GM23338 (cell line): ENCODE data around the gene KCNMA1. TPM values are rescaled to one million over a fixed set of nuclear protein-coding genes. Genes with fewer than 3 reads are reported as not detected.

ENCODE experiments used
- ATAC-seq: fragments of 200-7000 bp; cut with Tn5 transposase; 3 replicates; pipeline ENCODE4 v1.9.1; 2020
- DNase-seq: peaks from one replicate; pipeline ENCODE4 v3.0.0-alpha.2; 2015; ENCODE audit warnings: low spot score
- H2AFZ ChIP-seq: fragments of 200-600 bp; sonication (generic); 2 replicates; pipeline ENCODE4 v1.8.0; 2016; ENCODE audit warnings: antibody characterized with exemption, mild to moderate bottlenecking, moderate library complexity
- H3F3A ChIP-seq: fragments of 200-600 bp; sonication (generic); replicated peaks from 2 replicates; pipeline ENCODE4 v1.8.0; 2017; ENCODE audit warnings: antibody characterized with exemption, mixed run types, low read depth
- H3K27ac ChIP-seq: fragments of 200-600 bp; sonication (generic); 2 replicates; pipeline ENCODE4 v1.6.1; 2016; ENCODE audit warnings: low read depth
- H3K27me3 ChIP-seq: fragments of 200-600 bp; sonication (generic); 2 replicates; pipeline ENCODE4 v1.8.0; 2016; ENCODE audit warnings: mild to moderate bottlenecking, mixed run types, moderate library complexity; ENCODE audit not compliant: insufficient read depth
- H3K36me3 ChIP-seq: fragments of 200-600 bp; sonication (generic); 2 replicates; pipeline ENCODE4 v1.8.0; 2016; ENCODE audit warnings: mild to moderate bottlenecking; ENCODE audit not compliant: insufficient read depth
- H3K4me1 ChIP-seq: fragments of 200-600 bp; sonication (generic); 2 replicates; pipeline ENCODE4 v1.8.0; 2016; ENCODE audit warnings: mild to moderate bottlenecking, moderate library complexity; ENCODE audit not compliant: insufficient read depth
- H3K4me2 ChIP-seq: fragments of 200-600 bp; sonication (generic); 2 replicates; pipeline ENCODE4 v1.7.1; 2017; ENCODE audit warnings: mixed run types
- H3K4me3 ChIP-seq: fragments of 200-600 bp; sonication (generic); 2 replicates; pipeline ENCODE4 v1.6.1; 2016; ENCODE audit warnings: mixed run types
- H3K79me2 ChIP-seq: fragments of 200-600 bp; sonication (generic); replicated peaks from 2 replicates; pipeline ENCODE4 v1.8.0; 2017; ENCODE audit warnings: mild to moderate bottlenecking; ENCODE audit not compliant: insufficient read depth
- H3K9me2 ChIP-seq: fragments of 200-600 bp; sonication (generic); 2 replicates; pipeline ENCODE4 v1.8.0; 2017; ENCODE audit not compliant: insufficient read depth
- H4K20me1 ChIP-seq: fragments of 200-600 bp; sonication (generic); replicated peaks from 2 replicates; pipeline ENCODE4 v1.8.0; 2017; ENCODE audit warnings: mild to moderate bottlenecking; ENCODE audit not compliant: insufficient read depth
- H3K27ac Mint-ChIP-seq: 2 replicates; pipeline ENCODE4 v1.8.0; 2020; ENCODE audit warnings: inconsistent platforms, mild to moderate bottlenecking, moderate library complexity, mixed read lengths
- H3K27me3 Mint-ChIP-seq: 3 replicates; pipeline ENCODE4 v1.8.0; 2022; ENCODE audit warnings: low read depth, mild to moderate bottlenecking, moderate library complexity, mixed read lengths, inconsistent platforms; ENCODE audit not compliant: insufficient read depth, poor library complexity
- H3K36me3 Mint-ChIP-seq: 3 replicates; pipeline ENCODE4 v1.8.0; 2021; ENCODE audit warnings: low read depth, mild to moderate bottlenecking, inconsistent platforms, moderate library complexity, mixed read lengths
- H3K4me1 Mint-ChIP-seq: 3 replicates; pipeline ENCODE4 v1.8.0; 2020; ENCODE audit warnings: mild to moderate bottlenecking, inconsistent platforms, mixed read lengths
- H3K4me3 Mint-ChIP-seq: 3 replicates; pipeline ENCODE4 v1.8.0; 2021; ENCODE audit warnings: moderate library complexity, mild to moderate bottlenecking, inconsistent platforms, mixed read lengths
- H3K9me3 Mint-ChIP-seq: 3 replicates; pipeline ENCODE4 v1.8.0; 2020; ENCODE audit warnings: moderate library complexity, mild to moderate bottlenecking, inconsistent platforms, mixed read lengths
- CREB1 ChIP-seq: fragments of 250-450 bp; sonication (Bioruptor Pico); IDR thresholded peaks from 2 replicates; pipeline ENCODE4 v1.5.0; 2020; ENCODE audit warnings: low read depth, mild to moderate bottlenecking, moderate library complexity
- EZH2 ChIP-seq: fragments of 200-600 bp; sonication (generic); IDR thresholded peaks from one replicate; pipeline ENCODE4 v1.8.0; 2017; ENCODE audit warnings: antibody characterized with exemption, mild to moderate bottlenecking, low read depth; ENCODE audit not compliant: unreplicated experiment
- EZH2phosphoT487 ChIP-seq: fragments of 200-600 bp; sonication (generic); IDR thresholded peaks from one replicate; pipeline ENCODE4 v1.8.1; 2018; ENCODE audit warnings: antibody characterized with exemption; ENCODE audit not compliant: unreplicated experiment
- JUNB ChIP-seq: IDR thresholded peaks from one replicate; pipeline ENCODE4 v1.6.1; 2016; ENCODE audit warnings: antibody characterized with exemption; ENCODE audit not compliant: unreplicated experiment
- NANOG ChIP-seq: IDR thresholded peaks from 2 replicates; pipeline ENCODE4 v1.6.1; 2016; ENCODE audit warnings: antibody characterized with exemption, borderline replicate concordance
- POLR2AphosphoS5 ChIP-seq: IDR thresholded peaks from 2 replicates; pipeline ENCODE4 v1.6.1; 2016; ENCODE audit warnings: antibody characterized with exemption, low read depth
- STAT1 ChIP-seq: IDR thresholded peaks from one replicate; pipeline ENCODE4 v1.6.1; 2016; ENCODE audit warnings: antibody characterized with exemption; ENCODE audit not compliant: unreplicated experiment
- ZNF114 ChIP-seq: fragments of 250-450 bp; sonication (Bioruptor Pico); IDR thresholded peaks from 2 replicates; pipeline ENCODE4 v1.5.0; 2020; ENCODE audit warnings: mild to moderate bottlenecking, moderate library complexity
- ZNF331 ChIP-seq: fragments of 250-450 bp; sonication (Bioruptor Pico); IDR thresholded peaks from 2 replicates; pipeline ENCODE4 v1.5.0; 2020; ENCODE audit warnings: low read depth, mild to moderate bottlenecking, moderate library complexity
- polyA plus RNA-seq: library from polyadenylated mRNA; unstranded; fragments of >200 nt; fragmentation: Nextera tagmentation; extraction: Ambion mirVana; gene quantifications from 2 replicates; pipeline ENCODE4 v1.2.1, GENCODE V29; 2016
- total RNA-seq: library from RNA; depleted of rRNA; stranded (reverse); fragments of >200 nt; shearing (Covaris generic); gene quantifications from 2 replicates; pipeline ENCODE4 v1.2.3, GENCODE V29; 2014
- TF ChIP-seq, protein P1 (sequence below): IDR thresholded peaks from one replicate; pipeline ENCODE4 v1.6.1; 2018; ENCODE audit warnings: antibody characterized with exemption; ENCODE audit not compliant: unreplicated experiment
- TF ChIP-seq, protein P2 (sequence below), 2 experiments: fragments of 200-600 bp in 1 of 2; sonication (generic) in 1 of 2; conservative IDR thresholded peaks; 2 replicates each; pipeline versions ENCODE4 v1.5.1 to v1.6.1; 2016 to 2017; ENCODE audit warnings: antibody characterized with exemption in 2 of 2, low read depth in 2 of 2, mild to moderate bottlenecking in 2 of 2, moderate library complexity in 1 of 2
- TF ChIP-seq, protein P3 (sequence below): fragments of 250-450 bp; sonication (Bioruptor Pico); IDR thresholded peaks from 2 replicates; pipeline ENCODE4 v1.5.0; 2020; ENCODE audit warnings: mild to moderate bottlenecking, moderate library complexity
- TF ChIP-seq, protein P4 (sequence below): IDR thresholded peaks from 2 replicates; pipeline ENCODE4 v1.6.1; 2016; ENCODE audit warnings: antibody characterized with exemption

The KCNMA1 gene
- total and polyA plus RNA-seq, 2 experiments from 2014 or later = 8.2 to 9.0 TPM

DNA sequence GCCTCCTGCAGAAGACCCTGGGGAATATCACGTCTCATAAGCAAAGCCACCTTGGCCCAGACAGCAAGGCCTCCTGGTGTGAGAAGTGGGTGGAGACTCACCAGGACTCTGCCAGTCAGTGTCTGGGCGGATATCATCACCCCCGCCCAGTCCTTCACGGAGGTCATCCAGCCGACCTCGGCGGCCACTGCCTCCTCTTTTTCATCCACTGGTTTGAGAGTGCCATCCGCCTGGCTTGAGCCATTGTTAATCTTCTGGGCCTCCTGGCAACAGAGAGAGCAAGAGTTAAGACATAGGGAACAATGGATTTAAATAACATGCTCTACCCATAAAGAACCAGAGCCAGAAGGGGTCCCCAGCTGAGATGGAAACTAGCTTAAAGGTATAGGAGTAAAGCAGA lies 233.8 kb downstream of the KCNMA1 start:
- Histone ChIP-seq H3K36me3 (no peaks in the 10 kb centered on the region), H3F3A (no peaks in the 10 kb centered on the region), H3K4me2 (no peak overlapping the region), H3K27ac (no peak overlapping the region), H3K27me3 (no peaks in the 10 kb centered on the region), H2AFZ (no peak overlapping the region), H3K4me1 (no peaks in the 10 kb centered on the region), H3K4me3 (no peak overlapping the region), H3K9me2 (no peaks in the 10 kb centered on the region), H3K79me2 (no peaks in the 10 kb centered on the region), H4K20me1 (no peaks in the 10 kb centered on the region)
- DNase-seq = no peak
- H3K9me3 Mint-ChIP-seq = no peaks in the 10 kb centered on the region; the same call in 2 of the 3 replicates
- no peak for ATAC-seq
- TF ChIP-seq JUNB (no peak), POLR2AphosphoS5 (no peak), ZNF331 (CRISPR knock-in tag) (no peak), EZH2phosphoT487 (no peak), ZNF114 (CRISPR knock-in tag) (no peak), STAT1 (no peak), CREB1 (CRISPR knock-in tag) (no peak), EZH2 (no peak), NANOG (no peak)
- TF ChIP-seq, protein P1, sequence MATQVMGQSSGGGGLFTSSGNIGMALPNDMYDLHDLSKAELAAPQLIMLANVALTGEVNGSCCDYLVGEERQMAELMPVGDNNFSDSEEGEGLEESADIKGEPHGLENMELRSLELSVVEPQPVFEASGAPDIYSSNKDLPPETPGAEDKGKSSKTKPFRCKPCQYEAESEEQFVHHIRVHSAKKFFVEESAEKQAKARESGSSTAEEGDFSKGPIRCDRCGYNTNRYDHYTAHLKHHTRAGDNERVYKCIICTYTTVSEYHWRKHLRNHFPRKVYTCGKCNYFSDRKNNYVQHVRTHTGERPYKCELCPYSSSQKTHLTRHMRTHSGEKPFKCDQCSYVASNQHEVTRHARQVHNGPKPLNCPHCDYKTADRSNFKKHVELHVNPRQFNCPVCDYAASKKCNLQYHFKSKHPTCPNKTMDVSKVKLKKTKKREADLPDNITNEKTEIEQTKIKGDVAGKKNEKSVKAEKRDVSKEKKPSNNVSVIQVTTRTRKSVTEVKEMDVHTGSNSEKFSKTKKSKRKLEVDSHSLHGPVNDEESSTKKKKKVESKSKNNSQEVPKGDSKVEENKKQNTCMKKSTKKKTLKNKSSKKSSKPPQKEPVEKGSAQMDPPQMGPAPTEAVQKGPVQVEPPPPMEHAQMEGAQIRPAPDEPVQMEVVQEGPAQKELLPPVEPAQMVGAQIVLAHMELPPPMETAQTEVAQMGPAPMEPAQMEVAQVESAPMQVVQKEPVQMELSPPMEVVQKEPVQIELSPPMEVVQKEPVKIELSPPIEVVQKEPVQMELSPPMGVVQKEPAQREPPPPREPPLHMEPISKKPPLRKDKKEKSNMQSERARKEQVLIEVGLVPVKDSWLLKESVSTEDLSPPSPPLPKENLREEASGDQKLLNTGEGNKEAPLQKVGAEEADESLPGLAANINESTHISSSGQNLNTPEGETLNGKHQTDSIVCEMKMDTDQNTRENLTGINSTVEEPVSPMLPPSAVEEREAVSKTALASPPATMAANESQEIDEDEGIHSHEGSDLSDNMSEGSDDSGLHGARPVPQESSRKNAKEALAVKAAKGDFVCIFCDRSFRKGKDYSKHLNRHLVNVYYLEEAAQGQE = no peak
- TF ChIP-seq, protein P2, sequence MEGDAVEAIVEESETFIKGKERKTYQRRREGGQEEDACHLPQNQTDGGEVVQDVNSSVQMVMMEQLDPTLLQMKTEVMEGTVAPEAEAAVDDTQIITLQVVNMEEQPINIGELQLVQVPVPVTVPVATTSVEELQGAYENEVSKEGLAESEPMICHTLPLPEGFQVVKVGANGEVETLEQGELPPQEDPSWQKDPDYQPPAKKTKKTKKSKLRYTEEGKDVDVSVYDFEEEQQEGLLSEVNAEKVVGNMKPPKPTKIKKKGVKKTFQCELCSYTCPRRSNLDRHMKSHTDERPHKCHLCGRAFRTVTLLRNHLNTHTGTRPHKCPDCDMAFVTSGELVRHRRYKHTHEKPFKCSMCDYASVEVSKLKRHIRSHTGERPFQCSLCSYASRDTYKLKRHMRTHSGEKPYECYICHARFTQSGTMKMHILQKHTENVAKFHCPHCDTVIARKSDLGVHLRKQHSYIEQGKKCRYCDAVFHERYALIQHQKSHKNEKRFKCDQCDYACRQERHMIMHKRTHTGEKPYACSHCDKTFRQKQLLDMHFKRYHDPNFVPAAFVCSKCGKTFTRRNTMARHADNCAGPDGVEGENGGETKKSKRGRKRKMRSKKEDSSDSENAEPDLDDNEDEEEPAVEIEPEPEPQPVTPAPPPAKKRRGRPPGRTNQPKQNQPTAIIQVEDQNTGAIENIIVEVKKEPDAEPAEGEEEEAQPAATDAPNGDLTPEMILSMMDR (conservative IDR thresholded peaks at IDR 0.05; ENCODE audit: low read depth in 2 of 2) = no peak
- TF ChIP-seq, protein P3, sequence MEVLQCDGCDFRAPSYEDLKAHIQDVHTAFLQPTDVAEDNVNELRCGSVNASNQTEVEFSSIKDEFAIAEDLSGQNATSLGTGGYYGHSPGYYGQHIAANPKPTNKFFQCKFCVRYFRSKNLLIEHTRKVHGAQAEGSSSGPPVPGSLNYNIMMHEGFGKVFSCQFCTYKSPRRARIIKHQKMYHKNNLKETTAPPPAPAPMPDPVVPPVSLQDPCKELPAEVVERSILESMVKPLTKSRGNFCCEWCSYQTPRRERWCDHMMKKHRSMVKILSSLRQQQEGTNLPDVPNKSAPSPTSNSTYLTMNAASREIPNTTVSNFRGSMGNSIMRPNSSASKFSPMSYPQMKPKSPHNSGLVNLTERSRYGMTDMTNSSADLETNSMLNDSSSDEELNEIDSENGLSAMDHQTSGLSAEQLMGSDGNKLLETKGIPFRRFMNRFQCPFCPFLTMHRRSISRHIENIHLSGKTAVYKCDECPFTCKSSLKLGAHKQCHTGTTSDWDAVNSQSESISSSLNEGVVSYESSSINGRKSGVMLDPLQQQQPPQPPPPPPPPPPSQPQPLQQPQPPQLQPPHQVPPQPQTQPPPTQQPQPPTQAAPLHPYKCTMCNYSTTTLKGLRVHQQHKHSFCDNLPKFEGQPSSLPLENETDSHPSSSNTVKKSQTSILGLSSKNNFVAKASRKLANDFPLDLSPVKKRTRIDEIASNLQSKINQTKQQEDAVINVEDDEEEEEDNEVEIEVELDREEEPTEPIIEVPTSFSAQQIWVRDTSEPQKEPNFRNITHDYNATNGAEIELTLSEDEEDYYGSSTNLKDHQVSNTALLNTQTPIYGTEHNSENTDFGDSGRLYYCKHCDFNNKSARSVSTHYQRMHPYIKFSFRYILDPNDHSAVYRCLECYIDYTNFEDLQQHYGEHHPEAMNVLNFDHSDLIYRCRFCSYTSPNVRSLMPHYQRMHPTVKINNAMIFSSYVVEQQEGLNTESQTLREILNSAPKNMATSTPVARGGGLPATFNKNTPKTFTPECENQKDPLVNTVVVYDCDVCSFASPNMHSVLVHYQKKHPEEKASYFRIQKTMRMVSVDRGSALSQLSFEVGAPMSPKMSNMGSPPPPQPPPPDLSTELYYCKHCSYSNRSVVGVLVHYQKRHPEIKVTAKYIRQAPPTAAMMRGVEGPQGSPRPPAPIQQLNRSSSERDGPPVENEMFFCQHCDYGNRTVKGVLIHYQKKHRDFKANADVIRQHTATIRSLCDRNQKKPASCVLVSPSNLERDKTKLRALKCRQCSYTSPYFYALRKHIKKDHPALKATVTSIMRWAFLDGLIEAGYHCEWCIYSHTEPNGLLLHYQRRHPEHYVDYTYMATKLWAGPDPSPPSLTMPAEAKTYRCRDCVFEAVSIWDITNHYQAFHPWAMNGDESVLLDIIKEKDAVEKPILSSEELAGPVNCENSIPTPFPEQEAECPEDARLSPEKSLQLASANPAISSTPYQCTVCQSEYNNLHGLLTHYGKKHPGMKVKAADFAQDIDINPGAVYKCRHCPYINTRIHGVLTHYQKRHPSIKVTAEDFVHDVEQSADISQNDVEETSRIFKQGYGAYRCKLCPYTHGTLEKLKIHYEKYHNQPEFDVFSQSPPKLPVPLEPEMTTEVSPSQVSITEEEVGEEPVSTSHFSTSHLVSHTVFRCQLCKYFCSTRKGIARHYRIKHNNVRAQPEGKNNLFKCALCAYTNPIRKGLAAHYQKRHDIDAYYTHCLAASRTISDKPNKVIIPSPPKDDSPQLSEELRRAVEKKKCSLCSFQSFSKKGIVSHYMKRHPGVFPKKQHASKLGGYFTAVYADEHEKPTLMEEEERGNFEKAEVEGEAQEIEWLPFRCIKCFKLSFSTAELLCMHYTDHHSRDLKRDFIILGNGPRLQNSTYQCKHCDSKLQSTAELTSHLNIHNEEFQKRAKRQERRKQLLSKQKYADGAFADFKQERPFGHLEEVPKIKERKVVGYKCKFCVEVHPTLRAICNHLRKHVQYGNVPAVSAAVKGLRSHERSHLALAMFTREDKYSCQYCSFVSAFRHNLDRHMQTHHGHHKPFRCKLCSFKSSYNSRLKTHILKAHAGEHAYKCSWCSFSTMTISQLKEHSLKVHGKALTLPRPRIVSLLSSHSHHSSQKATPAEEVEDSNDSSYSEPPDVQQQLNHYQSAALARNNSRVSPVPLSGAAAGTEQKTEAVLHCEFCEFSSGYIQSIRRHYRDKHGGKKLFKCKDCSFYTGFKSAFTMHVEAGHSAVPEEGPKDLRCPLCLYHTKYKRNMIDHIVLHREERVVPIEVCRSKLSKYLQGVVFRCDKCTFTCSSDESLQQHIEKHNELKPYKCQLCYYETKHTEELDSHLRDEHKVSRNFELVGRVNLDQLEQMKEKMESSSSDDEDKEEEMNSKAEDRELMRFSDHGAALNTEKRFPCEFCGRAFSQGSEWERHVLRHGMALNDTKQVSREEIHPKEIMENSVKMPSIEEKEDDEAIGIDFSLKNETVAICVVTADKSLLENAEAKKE (CRISPR knock-in tag) = no peak
- TF ChIP-seq, protein P4, sequence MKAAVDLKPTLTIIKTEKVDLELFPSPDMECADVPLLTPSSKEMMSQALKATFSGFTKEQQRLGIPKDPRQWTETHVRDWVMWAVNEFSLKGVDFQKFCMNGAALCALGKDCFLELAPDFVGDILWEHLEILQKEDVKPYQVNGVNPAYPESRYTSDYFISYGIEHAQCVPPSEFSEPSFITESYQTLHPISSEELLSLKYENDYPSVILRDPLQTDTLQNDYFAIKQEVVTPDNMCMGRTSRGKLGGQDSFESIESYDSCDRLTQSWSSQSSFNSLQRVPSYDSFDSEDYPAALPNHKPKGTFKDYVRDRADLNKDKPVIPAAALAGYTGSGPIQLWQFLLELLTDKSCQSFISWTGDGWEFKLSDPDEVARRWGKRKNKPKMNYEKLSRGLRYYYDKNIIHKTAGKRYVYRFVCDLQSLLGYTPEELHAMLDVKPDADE = no peak
- H3K36me3 Mint-ChIP-seq = no peaks in the 10 kb centered on the region
- peaks cover 18% of the 10 kb centered on the region; the same call in 2 of the 3 replicates for H3K4me1 Mint-ChIP-seq
- H3K27ac Mint-ChIP-seq = no peak overlapping the region
- no peak overlapping the region for H3K4me3 Mint-ChIP-seq
- peaks cover 13% of the 10 kb centered on the region for H3K27me3 Mint-ChIP-seq
